Measurements from ENCODE around the gene TRIM38. TPM values are rescaled to one million over a fixed set of nuclear protein-coding genes. Genes with fewer than 3 reads are reported as not detected.
A peak's percentile ranks its signal among the peaks of the same experiment; 100 is the strongest.

Gene TRIM38
- total RNA-seq, result 7.7 and 13.8 TPM in 2 replicates

DNA sequence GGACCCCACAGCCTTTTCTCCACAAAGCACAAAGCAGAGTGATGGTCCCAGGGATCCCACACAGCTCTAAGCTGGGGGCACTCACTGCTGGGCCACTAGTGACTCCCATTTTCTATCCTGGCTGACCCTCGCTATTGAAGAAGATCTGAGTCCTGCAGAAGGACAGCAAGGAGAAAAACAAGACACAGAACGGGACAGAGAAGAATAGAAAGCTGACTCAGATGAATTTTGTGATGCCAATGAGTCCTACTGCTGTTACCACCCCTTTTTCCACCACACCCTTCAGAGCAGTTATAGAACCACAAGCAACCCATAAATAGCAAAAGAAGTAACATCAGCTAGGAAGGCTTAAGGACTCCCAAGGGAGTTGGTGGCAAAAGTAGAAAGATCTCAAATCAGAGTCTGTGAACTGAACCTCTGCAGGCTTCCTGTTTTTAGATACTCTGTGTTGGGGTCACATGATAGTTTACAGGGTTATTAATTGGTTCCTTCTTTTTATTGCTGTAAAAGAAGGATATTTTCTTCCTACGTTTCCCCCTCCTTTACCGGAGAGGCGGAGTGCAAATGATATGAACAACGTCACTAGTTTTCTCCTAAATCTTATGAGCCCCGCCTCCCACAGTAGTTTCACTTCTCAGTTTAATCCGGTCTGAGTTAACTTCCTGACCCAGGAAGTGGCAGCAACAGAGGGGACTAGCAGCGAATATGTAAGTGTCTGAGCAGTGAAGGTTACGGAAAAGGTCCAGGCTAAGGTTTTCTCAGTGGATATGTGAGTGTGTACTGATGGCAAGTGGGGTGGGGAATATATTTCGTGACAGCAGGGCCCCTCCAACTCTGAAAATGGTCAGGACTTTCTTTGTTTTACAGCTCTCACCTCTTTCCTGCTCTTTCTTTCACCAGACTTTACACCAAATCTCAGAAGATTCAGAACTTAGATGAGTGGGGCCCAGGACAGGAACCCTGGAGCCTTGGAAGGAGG lies at the start of gene TRIM38:
Gene TRIM38, plus strand, starts transcription at position 654 of the 979 bp plus-strand sequence. CDS start 3,721 bp downstream, outside the sequence.
- DNase-seq (ENCODE audit: low read depth), result peak; percentile 97
- TF ChIP-seq, protein P1, sequence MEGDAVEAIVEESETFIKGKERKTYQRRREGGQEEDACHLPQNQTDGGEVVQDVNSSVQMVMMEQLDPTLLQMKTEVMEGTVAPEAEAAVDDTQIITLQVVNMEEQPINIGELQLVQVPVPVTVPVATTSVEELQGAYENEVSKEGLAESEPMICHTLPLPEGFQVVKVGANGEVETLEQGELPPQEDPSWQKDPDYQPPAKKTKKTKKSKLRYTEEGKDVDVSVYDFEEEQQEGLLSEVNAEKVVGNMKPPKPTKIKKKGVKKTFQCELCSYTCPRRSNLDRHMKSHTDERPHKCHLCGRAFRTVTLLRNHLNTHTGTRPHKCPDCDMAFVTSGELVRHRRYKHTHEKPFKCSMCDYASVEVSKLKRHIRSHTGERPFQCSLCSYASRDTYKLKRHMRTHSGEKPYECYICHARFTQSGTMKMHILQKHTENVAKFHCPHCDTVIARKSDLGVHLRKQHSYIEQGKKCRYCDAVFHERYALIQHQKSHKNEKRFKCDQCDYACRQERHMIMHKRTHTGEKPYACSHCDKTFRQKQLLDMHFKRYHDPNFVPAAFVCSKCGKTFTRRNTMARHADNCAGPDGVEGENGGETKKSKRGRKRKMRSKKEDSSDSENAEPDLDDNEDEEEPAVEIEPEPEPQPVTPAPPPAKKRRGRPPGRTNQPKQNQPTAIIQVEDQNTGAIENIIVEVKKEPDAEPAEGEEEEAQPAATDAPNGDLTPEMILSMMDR (IDR thresholded peaks at IDR 0.05; ENCODE audit: insufficient read depth, low read depth, low read length), result no peak

GRCh38 chr6:25913741-25914140 lies 48.9 kb upstream of the TRIM38 start:
- TF ChIP-seq, protein P1 (IDR thresholded peaks at IDR 0.05; ENCODE audit: insufficient read depth, low read depth, low read length), result no peak
- DNase-seq (ENCODE audit: low read depth), result no peak
- H3K4me3 ChIP-seq (ENCODE audit: low read depth, low read length), result no peak overlapping the region

More for the DNA sequence above, at the start of gene TRIM38:
- H3K4me3 ChIP-seq (ENCODE audit: low read depth, low read length), result peak within 1 kb of the TSS; percentile 77

- no peak for DNase-seq (ENCODE audit: low read depth)
- TF ChIP-seq, protein P1 (IDR thresholded peaks at IDR 0.05; ENCODE audit: insufficient read depth, low read depth, low read length), result no peak
- no peak overlapping the region for H3K4me3 ChIP-seq (ENCODE audit: low read depth, low read length)
These were observed 46.3 kb upstream of the TRIM38 start for GRCh38 chr6:25916330-25916729.

- TF ChIP-seq, protein P1 (IDR thresholded peaks at IDR 0.05; ENCODE audit: insufficient read depth, low read depth, low read length), result no peak
- H3K4me3 ChIP-seq (ENCODE audit: low read depth, low read length), result no peak overlapping the region
- DNase-seq (ENCODE audit: low read depth), result no peak
These were observed 45.7 kb upstream of the TRIM38 start for GRCh38 chr6:25916789-25917490.

- TF ChIP-seq, protein P1 (IDR thresholded peaks at IDR 0.05; ENCODE audit: insufficient read depth, low read depth, low read length), result no peak
- H3K4me3 ChIP-seq (ENCODE audit: low read depth, low read length), result no peak overlapping the region
- no peak for DNase-seq (ENCODE audit: low read depth)
These were observed 44.4 kb upstream of the TRIM38 start for GRCh38 chr6:25918083-25918683.

GRCh38 chr6:25919657-25920056 lies 42.9 kb upstream of the TRIM38 start:
- DNase-seq (ENCODE audit: low read depth), result no peak
- no peak overlapping the region for H3K4me3 ChIP-seq (ENCODE audit: low read depth, low read length)
- TF ChIP-seq, protein P1 (IDR thresholded peaks at IDR 0.05; ENCODE audit: insufficient read depth, low read depth, low read length), result no peak

Data from fibroblast of villous mesenchyme (primary cell).